Kidney capillary endothelial cell (primary cell): Measurements from ENCODE around the gene CD44.

Source experiments
- DNase-seq: peaks from one replicate; pipeline ENCODE4 v3.0.0-alpha.2; 2018; ENCODE audit warnings: low spot score

CD44 gene

DNA sequence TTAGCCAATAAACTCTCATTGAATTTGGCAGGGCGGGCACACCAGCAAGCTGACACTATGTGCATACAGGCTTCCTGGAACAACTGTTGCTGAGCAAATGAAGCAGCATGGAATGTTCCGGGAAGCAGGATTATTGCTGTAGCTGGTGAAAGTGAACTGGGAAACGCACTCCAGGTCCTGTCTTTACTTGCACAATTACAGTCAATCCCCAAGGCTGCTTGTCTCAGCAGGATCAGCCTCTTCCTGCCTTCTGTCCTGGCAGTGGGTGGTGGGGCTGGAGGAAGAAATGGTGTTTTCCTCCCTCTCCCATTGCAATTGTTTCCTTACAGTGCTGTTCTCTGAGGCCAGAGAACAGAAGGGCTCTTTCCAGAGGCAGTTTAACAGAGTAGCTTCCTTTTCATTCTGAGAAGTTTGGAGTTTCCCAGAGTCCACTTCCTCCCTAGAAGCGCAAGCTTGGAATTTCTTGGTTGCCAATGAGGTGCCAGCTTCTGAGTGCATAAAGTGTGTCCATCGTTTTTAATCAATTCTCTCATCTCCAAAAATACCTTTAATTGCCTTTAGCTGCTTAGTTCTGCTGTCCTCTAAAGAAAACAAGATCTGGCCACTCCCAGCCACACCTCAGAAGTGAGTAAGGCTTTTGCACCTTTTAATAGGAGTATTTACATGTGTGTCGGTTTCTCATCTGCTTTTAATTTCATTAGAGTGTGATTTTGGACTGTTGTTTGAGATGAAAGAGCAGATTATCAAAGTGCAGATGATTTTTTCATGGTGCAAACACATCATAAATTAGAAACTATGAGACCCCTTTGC lies 19.9 kb downstream of the CD44 start:
- DNase-seq: no peak

DNA sequence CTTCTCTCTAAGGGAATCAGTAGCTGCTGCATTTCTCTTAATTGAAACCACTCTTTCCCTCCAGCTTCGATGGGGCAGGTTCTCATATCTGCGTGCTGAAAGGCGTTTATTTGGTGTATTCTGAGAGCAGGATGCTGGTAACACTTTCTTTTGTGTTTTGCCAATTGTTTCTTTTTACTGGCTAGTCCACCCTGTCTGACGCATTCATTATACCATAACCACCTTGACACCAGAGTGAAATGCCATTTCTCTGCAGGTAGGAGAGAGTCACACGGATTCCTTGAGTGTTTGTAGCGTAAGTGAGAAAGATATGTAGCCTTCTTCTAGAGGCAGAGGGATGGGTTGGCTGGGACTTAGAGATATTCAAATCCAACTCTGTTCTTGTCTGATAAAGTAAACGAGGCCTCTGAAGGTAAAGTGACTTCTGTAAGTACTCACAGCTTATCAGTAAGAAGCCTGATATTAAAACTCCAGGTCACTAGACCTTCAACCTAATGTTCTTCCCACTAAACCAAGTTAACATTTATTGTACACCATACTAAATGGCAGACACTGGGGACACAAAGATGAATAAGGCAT lies 21.4 kb downstream of the CD44 start:
- no peak for DNase-seq

DNA sequence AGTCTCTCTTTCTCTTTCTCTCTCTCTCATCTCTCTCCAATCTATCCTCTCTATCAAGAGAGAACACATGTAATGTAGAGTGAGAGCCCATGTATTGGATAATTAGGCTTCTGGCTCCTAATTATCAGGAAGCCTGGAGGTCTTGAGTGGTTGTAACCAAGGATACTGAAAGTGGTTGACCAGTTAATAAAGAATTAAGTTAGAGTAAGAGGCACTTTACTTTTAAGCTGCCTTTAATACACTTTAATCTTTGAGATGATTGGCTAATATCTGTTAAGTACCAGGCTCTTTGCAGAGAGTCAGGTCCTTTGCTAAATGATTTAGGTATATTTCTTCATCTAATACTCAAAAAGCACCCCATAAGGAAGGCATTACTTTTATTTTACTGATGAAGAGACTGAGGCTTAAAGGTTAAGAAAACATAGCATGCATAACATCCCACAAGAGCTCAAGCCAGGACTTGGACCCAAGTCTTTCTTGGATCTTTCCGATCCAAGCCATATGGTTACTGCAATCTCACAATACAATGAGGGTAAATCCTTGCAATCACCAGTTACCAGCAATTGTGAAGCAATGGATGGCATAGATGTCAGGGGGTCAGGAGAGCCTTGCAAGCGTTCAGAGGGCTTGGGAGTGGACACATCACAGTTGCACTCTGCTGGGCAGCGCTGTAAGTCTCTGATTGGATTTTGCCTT lies 22.1 kb downstream of the CD44 start:
- no peak for DNase-seq

DNA sequence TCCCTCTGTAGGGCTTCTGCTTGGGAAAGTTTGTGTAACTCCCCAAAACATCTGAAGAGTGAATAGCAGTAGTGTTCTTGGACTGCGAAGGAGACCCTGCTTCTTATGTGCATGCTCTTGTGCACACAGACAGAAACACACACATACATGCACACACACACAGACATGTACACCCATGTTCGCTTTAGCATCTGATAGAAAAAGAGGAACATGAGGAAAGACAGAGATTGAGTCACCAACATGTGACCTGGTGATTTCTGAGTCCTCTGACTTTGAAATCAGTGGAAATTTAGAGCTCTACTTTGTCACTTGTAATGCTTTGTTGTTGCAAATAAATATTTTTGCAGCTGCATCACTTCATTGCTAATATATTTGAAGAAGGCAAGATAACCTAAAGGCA lies 23.8 kb downstream of the CD44 start:
- no peak for DNase-seq

DNA sequence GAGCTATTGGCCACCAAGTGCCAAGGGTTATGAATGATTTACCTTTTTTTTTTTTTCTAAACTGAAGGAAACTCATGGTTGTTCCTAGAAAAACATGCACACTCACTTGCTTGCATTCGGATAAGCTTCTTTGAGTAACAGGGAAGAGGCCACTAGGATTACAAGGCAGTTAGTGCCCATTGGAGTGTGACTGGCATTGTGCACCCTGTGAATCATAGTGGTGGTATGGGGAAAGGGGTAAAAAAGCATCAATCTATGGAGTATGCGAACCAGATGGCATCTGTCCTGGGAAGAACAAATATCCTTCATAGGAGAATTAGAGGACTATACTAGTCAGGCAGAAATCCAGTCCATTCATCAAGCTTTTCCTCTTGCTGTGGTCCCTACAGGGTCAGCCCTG lies 24.2 kb downstream of the CD44 start:
- no peak for DNase-seq

DNA sequence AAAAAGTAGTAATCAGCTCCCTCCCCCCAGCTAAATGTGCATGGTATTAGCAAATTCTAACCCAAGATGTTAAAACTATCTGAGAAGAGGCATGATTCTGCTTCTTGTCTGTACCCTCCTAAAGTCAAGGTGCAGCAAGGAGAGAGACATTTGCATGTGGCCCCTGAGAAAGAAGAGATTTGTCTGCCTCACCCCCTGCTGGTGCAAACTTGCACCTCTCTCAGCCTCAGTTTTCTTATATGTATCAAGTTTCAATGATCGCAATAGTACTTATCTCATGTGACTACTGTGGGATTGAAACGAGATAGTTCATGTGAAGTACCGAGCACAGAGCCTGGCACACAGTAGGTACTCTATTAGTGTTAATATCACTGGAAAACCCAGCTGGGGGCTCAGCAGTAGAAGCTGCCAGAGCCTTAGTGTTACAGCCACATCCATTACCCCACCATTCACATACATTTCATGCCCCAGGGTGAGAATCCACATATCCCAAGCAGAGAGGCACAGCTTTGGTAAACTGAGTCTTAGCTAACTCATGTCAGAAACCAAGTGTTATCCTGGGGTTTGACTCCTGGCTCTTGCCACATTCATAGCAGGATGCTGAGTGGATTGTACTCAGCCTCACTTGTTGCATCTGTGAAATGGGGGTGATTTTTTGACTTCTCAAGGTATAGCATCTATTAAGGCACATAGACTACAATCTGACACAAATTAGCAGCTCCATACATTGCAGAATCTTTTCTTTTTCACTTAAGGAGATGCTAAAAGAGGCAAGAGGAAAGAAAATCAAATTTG lies 24.9 kb downstream of the CD44 start:
- no peak for DNase-seq

DNA sequence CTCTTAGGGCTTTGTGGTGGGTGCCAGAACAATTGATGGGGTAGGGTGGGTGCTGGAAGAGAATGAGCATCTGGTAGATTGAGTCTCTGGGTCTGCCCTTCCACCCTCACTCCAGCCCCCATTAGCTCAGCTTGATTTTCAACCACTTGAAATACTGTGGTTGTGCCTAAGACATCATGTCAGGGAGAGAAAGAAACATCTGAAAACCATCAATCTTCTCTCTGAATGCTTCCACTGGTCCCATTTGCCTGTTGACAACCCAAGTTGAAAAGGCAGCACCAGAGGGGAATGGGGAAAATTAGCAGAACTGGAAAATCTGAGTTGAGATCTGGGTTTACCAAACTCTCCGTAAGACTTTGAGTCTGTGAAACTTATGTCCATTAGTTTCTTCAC lies 26.1 kb downstream of the CD44 start:
- no peak for DNase-seq

DNA sequence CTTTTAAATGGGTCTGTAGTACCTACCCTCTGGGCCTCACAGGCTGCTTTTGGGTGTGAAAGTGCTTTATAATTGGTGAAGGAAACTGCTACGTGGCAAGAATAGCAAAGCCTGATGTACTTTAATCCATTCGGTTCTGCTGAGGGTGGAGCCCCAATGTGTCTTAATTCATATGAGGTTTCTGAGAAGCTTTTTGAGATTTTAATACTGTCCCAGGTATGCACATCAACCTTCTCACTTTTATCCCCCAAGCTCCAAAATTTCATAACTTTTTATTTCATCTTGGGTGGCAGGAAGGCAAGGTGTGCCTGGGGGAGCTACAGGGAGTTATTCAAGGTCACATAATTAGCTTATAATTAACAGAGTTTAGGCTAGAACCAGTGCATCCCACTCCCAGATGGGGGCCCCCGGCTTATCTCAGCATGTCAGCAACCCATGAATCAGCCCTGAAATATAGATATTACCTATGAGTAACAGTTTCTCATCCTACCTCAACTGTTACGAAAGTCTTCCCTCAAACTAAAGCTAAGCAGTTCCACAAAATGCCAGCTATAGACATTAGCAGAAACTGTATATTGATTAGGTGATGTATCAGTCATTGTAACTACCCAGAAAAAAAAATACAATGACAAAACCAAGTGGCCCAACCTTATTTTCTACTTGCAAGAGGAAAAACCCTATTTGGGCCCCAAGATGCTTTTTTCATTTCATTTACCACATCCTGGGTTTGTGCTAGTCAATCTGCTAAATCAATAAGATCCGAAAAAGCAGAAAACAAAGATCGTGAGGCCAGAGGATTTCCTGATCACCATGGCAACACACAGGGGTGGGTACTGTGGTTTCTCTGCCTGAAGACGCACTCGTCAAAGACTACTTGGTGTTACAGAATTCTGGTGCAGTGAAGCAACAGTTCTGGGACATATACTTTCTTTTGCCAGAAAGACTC lies 26.7 kb downstream of the CD44 start:
- DNase-seq: no peak

DNA sequence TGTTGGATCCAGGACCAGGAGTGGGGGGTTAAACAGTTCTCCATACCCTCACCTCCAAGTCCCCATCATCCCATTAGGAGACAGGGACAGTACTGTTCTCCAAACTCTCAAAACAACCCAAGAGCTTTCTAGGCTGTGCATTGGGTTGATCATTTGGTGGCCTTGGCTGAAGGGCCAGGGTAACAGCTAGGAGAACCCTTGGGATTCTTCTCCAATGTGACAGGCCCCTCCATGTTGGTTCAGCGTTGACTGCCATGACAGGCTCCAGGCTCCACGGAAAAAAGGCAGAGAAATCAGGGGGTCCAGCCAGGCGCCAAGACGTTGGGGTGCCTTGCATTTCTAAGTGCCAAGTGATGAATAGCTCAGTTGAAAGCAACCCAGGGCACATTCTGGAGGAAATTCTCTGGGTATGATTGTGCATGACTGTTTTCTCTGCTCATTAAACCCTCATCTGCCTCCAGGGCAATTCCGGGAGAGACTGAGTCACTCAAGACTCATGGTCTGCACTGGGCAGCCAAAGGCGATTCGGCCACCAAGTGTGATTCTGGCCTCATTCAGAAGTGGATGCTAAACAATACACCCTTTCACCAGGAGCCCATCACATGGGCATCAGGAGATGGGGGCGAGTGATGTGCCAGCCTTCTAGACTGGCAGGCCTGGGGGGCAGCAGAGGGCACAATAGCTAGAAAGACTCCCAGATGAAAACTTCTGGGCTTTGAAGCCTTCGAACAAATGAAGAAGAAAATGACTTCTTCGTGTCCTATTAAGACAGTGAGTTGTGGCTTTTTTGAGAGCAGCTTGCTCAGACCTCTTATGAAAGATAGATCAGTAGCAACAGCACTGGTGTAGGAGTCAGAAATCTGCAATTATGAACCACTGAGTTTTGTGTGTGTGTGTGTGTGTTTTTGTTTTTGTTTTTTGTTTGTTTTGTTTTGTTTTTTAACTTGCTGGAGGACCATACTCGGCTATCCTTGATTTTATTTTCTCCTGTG lies 27.7 kb downstream of the CD44 start:
- DNase-seq: no peak

DNA sequence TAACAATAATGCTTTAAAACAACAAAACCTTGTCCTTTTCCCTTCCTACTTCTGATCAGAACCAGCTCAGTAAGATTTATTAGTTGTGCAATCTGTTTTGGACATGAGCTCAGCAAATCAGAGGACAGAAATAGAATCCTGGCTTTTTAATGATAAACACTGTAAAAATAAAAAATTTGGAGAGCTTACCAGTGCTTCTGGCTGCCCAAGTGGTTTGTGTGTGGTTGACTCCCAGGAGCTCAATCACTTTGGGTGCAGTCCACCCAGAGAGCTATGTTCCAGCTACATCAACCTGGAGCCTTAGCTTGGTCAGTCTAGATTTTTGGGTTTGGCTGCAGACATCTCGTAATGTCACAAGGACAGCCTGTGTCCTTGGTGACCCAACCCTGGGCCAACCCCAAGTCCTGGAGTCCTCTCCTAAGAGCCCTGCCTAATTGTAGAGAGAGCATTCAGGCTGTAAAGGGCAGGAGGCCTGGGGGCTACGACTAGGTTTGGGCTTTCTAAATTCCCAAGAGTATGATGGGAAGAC lies 28.5 kb downstream of the CD44 start:
- no peak for DNase-seq

DNA sequence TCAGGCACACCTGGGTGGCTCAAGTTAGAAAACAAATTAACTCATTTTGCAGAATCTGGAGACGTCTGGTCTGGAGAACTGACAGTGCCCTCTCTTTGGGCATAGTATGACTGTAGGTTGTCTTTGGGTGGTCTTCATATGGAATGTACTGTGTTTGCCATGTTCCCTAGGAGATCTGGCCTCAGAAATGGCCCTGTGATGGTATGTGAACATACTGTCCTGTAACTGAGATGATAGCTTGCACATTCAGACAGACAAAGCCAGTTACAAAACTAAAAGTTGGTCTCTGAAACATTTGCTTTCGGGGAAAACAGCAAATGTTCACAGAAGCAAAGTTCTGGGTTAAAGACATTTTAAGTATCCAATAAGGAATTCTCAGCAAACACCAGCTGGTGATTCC lies 29.7 kb downstream of the CD44 start:
- no peak for DNase-seq

DNA sequence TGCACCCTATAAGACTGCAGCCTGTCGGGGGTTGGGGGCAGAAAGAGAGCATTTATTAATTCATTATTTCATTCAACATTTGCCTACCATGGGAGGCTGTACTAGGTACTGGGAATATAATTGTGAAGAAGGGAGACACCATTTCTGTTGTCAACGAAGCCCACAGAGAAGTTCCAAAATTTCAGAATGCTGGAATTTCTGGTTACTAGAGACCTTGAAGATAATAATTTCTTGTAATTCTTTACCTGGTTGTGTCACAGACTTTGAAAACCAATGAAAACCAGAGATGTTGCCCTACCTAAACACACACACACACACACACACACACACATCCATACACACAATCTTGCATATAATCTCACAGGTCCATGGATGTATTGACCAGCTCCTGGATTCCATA lies 30.1 kb downstream of the CD44 start:
- no peak for DNase-seq

DNA sequence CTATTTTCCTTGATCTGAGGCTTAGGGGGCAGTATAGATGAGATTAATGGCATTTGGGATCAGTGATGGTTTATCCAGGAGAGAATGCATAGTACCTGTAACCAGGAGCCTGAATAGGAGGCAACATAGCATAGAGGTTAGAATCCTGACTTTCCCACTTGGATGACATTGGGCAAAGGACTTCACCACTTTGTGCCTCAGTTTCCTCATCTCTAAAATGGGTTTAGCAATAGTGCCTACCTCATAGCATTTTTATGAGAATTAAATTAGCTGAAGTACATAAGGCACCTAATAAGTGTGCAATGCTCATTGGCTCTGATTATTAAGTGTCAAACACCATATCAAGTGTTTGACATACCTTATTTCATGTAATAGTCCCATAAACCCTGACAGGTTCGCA lies 30.8 kb downstream of the CD44 start:
- no peak for DNase-seq

DNA sequence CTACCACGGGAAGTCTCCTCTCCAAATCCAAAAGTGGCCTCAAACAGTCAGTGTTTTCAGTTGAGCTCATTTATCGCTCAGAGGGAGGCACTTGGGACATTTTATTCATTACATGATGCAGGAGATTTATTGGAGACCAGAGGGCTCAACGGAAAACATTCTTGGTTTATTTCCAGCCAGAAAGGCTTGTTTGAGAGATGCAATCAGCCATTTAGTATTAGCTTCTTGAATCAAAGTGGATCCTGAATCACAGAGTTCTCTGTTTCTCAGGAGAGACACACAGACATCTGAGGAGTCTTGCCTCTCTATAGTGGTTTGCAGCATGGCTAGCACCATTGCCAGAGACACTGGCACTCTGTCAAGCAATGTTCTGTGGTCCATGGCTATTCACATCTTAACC lies 31.5 kb downstream of the CD44 start:
- no peak for DNase-seq

DNA sequence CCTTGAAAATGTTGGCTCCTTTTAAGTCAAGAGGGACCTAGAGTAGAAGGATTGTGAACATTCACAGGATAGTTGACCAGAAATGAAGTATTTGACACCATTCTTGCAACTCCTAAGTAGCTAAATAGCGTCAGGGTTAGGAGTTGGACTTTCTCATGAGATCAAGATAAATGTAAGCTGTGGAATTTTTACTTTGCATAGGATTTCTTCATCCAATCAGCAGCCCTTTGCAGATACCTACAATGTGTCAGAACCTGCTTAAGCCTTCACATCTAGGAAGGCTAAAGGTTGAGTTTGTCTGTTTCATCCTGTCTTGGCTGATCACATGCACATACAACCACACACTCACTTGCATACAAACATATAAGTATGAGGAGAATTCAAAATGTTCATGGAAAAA lies 32.3 kb downstream of the CD44 start:
- DNase-seq: no peak

DNA sequence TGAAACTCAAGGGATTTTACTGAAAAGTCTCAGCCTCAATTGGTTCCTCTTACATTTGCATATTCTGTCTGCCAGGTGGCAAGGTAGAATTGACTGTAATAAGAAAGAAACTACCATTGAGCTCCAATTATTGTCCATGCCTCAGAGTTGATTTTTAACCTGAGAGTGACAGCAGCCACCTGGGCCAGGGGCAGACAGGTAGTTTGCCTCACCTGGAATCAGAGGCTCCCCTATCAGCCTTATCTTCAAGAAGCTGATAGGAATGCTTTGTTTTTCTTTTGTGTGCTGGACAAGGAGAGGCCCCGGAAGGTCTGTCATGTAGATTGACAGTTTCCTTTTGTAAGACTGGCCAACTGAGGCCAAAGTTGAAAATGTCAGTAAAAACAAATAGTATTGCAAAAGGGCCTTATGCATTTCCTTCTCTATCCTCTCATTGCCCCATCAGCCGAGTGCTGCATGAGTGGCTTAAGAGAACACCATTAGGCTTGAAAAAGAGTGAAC lies 34.1 kb downstream of the CD44 start:
- DNase-seq: no peak

DNA sequence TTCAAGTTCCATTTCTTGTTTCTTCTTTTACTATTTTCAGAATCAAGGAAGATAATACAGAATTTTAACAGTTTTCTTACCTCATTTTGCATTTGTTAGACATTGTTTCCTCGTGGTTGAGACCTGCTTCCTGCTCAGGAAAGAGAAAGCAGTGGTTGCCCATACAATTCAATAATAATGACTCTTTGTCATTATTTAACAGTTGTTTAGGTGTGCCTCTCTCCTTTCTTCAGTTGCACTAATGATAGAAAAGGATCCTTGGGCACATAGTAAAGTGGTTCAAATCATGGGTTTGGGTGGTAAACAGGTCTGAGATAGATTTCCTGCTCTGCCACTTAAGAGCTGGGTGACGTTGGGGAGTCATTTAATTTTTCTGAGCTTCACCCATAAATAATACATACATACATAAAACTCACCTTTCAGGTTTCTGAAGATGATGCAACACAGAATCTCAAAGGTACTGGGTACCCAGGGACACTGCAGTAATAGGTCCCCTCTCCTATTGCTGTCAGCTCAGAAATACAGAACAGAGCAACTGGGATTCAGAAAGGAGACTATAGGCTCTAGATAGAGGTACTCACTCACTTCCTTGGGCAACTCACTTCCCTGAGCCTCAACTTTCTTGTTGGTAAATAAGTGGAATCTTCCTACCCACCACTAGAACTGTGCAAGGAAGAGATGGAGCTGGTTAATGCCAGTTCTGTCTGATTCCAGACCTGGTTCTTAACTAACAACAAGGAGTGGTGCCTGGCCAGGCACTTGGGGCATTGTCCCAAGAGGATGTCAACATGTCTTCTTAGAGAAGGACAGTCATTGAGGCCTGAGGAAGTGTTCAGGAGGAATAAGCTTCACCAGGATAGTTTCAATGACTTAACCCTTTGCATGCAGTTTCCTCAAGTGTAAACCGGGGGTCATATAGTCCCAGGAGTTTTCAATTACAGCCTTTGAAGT lies 34.9 kb downstream of the CD44 start:
- no peak for DNase-seq

DNA sequence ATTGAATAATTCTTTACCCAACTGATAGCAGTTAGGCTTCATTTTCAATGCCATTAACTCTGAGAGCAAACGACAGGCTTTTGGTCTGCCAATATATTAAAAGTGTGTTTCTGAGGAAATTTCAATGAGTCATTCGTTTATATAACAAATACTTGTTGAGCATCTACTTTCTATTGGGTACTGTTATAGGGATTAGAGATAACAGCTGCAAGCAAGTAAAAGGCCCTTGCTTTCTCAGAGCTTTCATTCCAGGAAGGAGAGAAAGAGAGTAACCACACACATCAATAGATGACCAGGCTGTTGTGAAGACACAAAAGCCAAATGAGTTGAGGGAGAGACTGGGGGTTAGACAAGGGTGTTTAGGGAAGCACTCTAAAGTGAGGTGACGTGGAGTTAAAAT lies 35.7 kb downstream of the CD44 start:
- DNase-seq: no peak

DNA sequence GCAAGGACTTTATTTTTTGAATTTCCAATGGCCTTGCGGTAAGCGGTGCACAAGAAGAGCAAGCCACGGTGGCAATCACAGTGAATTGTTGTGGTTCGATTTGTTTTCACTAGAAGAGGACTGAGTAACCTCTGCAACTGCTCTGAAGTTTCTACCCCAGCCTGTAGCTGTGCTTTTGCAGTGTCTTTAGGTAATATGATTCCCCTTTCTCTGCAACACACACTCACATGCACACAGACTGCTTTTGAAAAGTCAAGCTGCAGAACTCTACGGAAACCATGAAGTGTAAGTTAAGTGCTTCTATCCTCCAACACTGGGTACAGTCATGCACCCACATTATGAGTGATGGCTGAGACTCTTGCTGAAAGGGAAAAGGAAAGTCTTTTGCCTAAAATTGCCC lies 38.4 kb downstream of the CD44 start:
- no peak for DNase-seq
